Measurements from ENCODE around the gene LMAN1L.

LMAN1L gene

GRCh38 chr15:74817370-74817737 is 4.7 kb downstream of the LMAN1L start:
- DNase-seq, result no peak

DNA sequence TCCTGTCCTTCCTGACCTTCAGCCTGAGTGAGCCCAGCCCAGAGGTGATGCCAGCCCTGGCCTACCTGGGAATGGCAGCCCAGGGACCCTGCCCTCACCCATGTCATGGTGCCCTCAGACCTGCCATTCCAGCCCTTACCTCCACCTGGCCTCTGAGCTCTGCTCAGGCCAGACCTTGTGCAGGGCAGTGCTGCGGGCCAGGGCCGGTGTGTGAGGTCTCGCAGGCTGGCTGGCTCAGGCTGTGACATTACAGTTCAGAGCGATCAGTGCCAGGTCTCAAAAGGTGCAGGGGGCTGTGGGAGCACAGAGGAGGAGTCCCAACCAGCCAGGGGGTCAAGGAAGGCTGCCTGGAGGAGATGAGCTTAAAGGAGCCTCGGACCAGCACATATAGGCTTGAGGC is 7.4 kb downstream of the LMAN1L start:
- DNase-seq, result no peak

GRCh38 chr15:74821091-74821789 is 8.6 kb downstream of the LMAN1L start:
- no peak for DNase-seq

- no peak for DNase-seq
These were observed 9.1 kb downstream of the LMAN1L start for GRCh38 chr15:74821790-74822158.

GRCh38 chr15:74822233-74822632 is 9.6 kb downstream of the LMAN1L start:
- no peak for DNase-seq

DNA sequence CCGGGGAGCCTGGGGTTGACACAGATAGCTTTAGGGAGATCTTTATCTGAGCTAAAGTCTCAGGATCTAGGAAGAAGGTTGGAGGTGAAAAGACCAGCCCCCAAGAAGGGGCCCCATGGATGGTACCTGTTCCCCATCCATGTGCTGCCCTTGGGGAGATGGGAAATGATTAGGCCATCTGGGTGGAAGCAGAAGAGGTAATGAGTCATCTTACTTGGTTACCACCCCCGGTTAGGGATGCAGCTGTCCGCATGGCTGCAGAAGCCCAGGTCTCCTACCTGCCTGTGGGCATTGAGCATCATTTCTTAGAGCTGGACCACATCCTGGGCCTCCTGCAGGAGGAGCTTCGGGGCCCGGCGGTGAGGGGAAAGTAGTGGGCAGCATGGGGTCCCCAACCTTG is 10.7 kb downstream of the LMAN1L start:
- DNase-seq, result no peak

- DNase-seq, result no peak
These were observed 12.3 kb downstream of the LMAN1L start for GRCh38 chr15:74824976-74825375.

- DNase-seq, result no peak
These were observed 13.2 kb downstream of the LMAN1L start for GRCh38 chr15:74825866-74826265.

GRCh38 chr15:74826364-74826819 is 13.8 kb downstream of the LMAN1L start, which contains the start of gene CPLX3:
CPLX3 (plus strand) TSS chr15:74826627; CDS start chr15:74826704, 77 bp downstream.
- DNase-seq, result peak; percentile 64

DNA sequence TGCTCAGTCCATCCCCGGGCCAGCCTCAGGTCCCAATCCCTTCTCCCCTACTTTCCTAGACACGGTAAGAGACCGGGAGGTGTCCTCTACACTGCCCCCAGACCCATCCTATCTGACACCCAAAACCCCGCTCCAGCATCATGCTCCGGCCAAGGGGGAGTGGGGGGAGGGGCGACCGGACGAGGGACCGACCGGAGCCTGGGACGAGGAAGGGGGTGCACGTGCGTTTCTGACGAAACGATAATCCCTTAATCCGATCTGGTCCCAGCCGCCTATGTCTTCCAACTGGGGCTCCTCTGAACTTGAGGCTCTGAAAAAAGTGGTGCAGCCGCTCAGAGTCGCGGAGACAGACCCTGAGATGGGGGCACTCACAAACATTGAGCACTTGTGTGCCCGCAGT is 14.3 kb downstream of the LMAN1L start:
- no peak for DNase-seq

- no peak for DNase-seq
These were observed 15.0 kb downstream of the LMAN1L start for GRCh38 chr15:74827614-74828013.

- DNase-seq, result no peak
These were observed 16.2 kb downstream of the LMAN1L start for GRCh38 chr15:74828835-74829234.

DNA sequence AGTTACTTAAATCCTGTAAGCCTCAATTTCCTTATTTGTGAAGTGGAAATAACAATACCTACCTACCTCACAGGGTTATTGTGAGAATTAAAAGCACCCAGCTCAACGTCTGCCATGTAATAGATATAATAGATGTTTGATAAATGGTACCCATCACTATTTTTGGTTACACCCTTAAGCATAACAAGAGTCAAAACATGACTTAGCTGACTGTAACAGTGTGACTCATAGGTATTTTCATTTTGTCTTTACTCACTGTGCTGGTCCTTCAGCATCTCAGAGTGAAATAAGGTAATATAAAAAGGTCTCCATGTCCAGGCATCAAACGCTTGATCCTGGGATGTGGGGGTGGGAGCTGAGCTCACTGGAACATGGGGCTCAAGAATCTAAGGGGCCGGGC is 16.9 kb downstream of the LMAN1L start:
- no peak for DNase-seq

DNA sequence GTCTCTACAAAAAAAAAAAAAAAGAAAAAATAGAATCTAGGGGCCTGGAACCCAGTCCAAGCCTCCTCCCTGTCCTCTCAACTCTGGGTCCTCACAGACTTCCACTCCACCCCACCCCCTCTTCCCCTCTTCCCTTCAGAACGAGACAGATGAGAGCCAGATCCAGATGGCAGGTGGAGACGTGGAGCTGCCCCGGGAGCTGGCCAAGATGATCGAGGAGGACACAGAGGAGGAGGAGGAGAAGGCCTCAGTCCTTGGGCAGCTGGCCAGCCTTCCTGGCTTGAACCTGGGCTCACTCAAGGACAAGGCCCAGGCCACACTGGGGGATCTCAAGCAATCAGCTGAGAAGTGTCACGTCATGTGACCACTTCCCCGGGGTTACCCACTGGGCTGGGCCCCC is 17.4 kb downstream of the LMAN1L start:
- DNase-seq, result no peak

DNA sequence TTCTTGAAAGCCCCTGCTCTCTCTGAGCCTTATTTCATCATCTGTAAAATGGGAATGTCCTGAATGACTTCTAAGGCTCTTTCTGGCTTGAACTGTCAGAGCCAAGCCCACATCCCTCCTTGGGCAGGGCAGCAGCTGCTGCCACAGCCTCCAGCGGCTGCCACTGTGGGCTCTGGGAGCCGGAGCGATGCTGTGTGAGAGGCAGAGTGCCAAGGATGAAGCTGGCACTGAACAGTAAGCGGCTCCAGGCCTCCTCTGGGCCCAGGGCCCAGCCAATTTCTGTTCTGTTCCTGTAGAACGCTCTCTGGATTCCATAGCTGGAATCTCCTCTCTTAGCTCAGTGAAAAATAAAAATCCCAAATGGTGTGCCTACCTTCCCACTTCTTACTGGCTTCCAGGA is 18.2 kb downstream of the LMAN1L start:
- peak; percentile 64 for DNase-seq

- no peak for DNase-seq
These were observed 19.3 kb downstream of the LMAN1L start for GRCh38 chr15:74831813-74832495.

GRCh38 chr15:74832826-74833225 is 20.2 kb downstream of the LMAN1L start:
- DNase-seq, result no peak

- no peak for DNase-seq
These were observed 20.9 kb downstream of the LMAN1L start for GRCh38 chr15:74833376-74834107.

GRCh38 chr15:74835312-74835823 is 22.7 kb downstream of the LMAN1L start:
- DNase-seq, result no peak

DNA sequence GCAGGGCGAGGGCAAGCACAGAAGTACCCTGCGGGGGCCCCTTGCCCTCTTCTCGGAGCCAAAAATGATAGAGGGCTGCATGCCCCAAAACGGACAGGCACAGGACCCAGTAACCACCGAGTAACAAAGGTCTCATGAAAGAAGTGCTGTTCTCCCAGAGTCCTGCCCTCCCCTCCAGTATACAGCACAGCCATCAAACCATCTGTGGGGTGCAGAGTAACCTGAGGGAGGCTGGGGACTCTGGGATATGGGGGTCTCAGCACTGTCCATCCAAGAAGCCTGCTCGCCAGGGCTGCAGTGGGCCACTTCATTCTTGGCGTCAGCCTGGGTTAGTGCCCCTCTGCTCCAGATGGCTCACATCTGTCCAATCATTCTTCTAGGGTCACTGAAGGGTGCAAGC is 24.2 kb downstream of the LMAN1L start:
- DNase-seq, result no peak

- DNase-seq, result no peak
These were observed 25.0 kb downstream of the LMAN1L start for GRCh38 chr15:74837482-74838136.

GRCh38 chr15:74838137-74838516 is 25.5 kb downstream of the LMAN1L start:
- DNase-seq, result no peak

All from femur (tissue), 1 donor.